HG03095 (cell line): ENCODE results near the gene CRYBG1.

ENCODE experiments used
- ATAC-seq: cut with Tn5 transposase; IDR thresholded peaks from one replicate; pipeline ENCODE4 v1.9.1; 2021; ENCODE audit warnings: moderate library complexity; ENCODE audit not compliant: unreplicated experiment

The CRYBG1 gene

DNA sequence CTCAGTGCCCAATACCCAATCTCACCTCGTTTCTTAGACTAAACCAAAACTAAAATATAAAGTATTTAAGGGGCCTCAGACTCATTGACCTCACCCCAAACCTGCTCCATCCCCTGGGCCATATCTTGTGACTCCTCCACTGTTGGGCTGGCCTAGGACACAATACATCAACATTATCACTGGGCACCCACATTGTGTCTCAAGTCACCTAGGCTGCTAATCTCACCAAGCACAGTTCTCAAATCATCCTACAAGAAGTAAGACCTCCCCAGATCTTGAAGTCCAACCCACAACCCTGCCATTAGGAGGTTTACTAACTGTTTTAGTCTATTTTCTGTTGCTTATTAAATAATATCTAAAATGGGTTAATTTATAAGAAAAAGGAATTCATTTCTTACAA is 96.2 kb downstream of the CRYBG1 start:
- no peak for ATAC-seq

DNA sequence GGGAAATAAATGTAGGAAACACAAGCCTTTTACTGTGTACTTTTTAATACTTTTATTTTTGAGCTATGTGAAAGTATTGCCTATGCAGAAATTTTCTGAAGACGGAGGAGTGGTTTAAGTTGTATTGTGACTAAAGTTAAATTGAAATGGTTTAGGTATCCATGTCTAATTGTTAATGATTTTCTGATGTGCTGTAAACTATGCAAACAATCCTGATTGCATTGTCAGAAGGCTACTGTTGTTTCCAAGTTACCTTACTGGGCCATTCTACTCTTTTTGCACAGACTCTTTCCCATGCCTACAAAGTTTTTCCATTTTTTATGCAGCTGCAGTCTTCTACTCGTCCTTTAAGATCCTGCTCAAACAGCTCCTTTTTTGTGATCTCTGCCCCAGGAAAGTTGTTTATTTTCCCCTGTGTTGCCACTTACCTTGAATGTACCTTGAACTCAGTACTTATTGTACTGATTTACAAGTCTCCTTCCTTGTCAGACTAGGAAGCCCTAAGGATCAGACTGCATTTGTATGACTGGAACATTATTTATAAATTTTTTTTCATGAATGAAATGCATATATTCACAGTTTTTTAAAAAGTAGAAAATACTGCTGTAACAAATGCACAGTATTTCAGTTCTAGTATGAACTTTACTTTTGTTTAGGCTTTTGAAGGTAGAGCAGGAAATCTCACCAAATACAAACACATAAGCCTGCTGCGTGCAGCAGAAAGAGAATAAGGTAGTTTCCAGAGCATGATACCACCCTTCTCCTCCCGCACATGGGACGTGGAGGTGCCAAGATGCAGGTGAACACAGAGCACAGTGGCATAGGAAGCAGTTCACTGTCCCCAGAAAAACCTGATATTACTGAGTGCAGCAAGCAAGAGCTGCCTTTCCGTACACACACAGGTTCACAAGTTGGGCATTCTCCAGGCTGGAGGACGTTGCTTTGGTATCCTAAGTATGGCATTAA is 97.8 kb downstream of the CRYBG1 start:
- no peak for ATAC-seq

DNA sequence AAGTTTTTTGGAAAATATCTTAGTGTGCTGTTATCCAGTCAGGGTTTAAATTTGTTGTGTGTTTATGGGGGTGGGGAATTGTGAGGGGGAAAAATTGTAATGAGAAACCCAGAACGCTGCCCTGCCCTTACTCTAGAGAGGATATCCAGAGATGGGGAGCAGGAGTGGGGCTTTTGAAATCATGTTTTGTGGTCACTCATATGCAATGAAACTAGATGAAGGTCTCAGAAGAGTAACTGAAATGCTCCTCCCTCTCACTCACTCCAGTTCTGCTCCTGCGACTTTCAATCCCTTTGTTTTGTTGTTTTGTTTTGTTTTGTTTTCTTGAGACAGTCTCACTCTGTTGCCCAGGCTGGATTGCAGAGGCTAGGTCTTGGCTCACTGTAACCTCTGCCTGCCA is 100.0 kb downstream of the CRYBG1 start:
- no peak for ATAC-seq

DNA sequence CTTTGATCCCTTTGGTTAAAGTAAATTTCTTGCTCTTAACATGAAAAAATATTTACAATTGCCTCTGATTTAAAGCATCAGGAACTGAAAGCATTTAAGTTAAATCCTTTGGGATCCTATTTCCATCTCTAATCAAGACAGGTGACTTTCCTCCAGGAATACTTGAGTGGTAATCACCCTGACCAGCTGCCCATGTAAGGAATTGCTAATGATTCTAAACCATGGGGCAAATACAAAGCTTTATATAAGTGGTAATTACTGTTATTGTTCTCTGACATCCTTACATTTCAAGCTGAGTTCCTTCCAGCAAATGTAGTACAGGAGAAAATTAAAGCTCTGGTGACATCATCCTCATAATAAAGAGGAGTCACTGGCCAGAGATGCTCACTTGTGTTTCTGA is 100.6 kb downstream of the CRYBG1 start:
- ATAC-seq: no peak

DNA sequence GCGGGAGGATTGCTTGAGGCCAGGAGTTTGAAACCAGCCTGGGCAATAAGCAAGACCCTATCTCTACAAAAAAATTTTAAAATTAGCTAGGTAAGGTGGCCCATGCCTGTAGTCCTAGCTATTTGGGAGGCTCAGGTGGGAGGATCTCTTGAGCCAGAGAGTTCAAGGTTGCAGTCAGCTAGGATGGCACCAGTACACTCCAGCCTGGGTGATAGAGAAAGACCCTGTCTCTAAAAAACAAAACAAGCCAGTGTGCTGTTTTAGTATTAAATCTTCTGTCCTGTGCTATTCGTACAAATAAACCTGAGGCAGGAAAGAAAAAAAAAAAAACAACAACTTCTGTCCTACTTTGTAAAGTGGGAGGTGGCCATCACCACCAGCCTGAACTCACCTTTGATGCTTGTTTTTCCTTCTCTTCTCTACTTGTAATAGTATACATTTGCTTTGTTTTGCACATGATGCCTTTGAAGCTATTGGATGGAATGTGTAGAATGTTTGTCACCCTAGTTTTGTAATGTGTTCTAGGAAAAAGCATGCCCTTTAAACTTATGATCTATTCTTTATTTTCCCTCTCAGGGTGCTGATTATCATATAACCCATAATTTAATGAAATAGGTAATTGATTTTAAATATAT is 102.5 kb downstream of the CRYBG1 start:
- no peak for ATAC-seq

DNA sequence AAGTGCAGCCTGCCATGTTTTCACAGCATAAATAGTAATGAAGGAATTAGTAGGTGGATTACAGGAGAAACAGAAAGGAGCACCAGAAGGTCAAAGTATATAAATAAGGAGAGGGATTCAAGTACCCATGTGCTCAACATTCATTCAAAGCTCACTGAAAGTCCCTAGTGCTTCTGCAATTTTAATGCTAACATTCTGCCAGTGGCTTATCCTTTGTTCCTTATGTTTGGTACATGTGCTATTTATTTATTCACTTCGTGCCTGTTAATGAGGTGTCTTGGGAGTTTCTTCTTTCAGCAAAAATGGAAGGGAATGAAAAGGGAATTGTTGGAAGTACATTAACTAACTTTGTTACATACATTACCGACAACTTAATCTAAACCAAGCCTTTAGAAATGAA is 105.7 kb downstream of the CRYBG1 start:
- no peak for ATAC-seq

DNA sequence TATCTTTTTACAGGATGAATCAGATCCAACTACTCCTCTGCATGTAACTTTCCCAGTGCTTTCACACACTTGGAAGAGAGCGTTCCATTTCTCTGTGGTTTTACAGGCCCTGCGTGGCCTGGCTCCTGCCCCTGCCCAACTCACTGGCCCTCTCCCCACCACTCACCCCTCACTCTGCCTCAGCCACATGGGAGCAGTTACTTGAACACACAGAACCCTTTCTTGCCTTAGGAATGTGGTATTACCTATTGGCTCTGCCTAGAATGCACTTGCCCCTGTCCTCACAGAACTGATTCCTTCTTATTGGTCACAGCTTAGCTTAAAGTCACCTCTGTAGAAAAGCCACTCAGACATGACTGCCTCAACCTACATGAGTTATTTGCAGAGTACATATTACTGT is 108.4 kb downstream of the CRYBG1 start:
- ATAC-seq: no peak

DNA sequence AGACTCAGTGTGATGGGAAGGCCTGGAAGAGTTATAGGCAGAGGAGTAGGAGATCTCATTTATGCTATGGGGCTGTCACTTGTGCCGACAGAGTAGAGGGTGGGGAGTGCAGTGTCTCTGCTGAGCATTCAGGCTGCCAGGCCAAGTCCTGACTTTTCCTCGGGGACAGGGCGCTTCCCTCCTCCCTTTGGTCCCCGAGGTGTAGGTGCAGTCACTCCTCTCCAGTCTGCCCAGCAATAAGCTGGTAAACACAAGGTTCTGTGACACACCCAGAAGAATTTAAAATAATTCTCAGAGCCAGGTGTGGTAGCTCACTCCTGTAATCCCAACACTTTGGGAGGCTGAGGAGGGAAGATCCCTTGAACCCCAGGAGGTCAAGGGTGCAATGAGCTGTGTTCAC is 109.4 kb downstream of the CRYBG1 start:
- no peak for ATAC-seq

DNA sequence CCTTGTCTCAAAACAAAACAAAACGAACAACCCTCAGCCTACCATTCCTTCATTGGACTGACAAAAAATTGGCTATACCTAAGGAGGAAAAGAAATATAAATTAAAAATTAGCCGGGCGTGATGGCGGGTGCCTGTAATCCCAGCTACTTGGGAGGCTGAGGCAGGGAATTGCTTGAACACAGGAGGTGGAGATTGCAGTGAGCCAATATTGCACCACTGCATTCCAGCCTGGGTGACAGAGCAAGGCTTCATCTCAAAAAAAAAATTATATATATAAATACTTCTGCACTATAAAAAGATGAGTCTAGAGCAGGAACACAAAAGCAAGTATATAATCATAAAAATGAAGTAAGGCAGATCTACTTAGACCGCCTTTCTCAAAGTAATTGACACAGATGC is 109.8 kb downstream of the CRYBG1 start:
- no peak for ATAC-seq

DNA sequence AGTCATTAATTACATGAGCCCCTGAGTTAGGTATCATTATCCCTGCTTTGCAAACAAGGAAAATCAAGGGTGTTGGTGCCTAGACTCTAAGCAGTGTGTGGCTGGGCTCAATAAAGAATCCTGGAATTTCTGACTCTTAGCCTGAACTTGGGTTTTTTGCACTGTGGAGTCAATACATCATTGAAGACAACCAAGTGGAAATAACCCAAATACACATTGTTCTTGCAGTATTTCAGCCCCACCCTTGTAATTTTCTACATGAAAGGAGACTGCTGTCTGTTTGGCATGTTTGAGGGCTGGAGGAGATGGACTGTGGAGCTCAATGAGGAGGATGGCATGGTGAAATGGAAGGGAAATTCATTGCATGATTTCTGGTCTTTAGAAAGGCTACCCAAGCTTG is 110.3 kb downstream of the CRYBG1 start:
- ATAC-seq: no peak

DNA sequence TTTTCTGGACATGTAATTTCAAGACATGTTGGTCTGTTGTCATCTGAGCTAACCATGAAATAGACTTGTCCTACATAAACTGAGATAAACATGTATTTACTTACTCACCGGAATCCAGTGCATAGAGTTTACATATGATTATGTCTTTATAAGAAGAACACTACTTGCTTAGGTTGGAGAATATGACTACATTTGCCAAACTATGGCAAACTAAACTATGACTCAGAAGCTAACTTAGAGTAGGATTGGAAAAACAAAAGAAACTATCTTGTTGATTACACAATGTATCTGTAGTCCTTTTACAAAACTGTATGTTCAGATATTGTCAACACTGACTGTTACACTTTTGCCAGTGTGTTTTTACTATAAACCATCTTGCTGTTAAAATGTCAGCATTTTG is 113.3 kb downstream of the CRYBG1 start:
- no peak for ATAC-seq

DNA sequence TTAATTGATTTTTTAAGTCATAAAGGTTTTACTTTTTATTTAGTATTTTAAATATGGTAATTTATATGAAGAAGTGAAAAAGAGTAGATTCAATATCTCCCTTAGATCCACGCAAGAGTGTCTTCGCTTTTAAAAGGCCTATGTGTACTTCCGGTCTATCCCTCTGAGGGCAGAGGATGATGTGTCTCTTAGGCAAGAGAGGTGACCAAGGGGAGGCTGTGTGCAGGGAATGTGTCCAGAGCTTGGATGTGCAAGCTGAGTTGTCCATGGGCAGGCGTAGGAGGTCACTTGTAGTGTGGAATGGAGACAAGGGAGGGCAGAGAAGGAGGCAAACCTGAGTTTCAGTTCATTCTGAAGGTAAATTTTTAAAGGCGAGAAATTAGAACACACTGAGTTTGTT is 113.9 kb downstream of the CRYBG1 start:
- no peak for ATAC-seq

DNA sequence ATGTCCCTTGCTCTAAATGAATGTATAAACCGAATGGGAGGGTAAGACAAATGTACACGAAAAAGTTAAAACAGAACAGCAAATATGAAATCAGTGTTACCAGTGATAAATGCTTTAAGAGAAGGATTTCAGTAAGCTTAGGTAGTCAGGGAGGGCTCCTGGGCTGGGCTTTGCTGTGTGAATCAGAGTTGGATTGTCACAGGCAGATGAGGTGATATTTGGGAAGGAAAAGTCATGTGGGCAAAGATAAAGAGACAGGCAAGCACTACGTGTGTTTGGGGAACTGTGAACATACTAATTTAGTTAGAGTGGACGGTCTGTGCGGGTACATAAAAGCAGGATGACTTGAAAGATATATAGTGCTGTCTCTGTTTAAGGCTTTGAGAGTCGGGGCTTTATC is 114.8 kb downstream of the CRYBG1 start:
- ATAC-seq: no peak

DNA sequence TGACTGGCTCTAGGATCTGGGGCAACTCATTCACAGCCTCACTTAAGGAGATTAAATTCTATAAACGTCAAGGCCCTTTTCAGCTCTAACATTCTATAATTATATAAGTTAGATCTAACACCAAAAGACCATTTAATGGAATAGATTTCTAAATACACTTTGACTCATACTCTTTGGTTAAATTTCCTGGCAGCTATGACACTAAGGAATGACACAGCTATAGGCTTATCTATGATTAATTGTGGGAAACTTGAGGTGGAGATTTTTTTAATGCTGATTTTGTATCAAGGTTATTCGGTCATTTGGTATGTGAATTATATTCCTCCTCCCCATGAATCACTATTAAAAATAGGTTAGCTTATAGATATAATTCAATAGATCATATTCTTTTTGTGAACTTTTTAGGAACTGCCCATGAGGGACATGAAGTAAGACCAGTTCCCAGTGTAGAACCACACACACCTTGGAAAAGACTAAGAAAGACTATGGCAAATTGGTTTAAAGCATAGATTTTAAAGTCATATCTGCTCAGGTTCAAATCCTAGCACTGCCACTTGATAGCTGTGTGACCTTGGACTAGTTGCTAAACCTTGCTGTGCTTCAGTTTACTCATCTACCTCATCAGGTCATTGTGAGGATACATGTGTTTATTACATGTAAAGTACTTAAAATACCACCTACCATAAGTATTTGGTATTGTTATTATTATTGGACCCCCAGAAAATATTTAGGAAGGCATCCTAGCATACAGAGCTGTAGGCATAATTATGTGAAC is 116.0 kb downstream of the CRYBG1 start:
- no peak for ATAC-seq

DNA sequence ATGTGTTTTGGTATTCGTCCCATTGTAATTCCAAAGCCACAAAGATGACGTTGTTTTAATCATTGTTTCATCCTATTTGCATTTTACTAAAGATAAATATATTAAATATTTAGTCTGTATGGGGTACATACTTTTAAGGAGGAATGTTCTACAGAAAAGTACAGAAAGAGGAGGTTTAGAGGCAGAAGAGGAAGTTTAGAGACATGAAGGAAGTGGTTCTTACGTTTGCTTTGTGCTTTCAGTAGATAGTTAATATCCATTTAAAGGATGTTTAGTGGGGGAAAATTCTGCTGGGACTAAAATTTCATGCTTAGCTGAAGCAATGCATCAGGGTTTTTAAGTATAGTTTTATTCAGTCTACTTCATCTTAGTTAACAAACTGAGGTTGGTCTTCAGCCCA is 116.6 kb downstream of the CRYBG1 start:
- no peak for ATAC-seq

DNA sequence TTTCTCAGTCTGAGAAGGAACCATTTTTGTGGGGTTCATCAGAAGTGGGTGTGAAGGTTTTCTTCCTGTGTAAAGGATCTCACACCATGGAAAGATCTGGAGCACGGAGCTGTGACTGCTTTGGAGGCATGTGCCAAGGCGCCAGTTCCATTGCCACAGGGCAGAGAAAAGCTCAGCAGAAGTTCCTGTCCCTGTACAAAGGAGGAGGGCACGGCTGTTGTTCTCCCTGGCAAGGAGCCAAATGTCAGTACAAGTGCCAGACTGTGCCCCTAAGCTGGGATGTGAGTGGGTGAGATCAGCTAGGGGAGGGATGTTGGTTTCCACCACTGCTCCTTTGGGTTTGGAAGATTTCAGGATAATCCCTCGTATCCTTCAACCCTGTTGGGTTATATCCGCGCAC is 117.3 kb downstream of the CRYBG1 start:
- ATAC-seq: no peak

DNA sequence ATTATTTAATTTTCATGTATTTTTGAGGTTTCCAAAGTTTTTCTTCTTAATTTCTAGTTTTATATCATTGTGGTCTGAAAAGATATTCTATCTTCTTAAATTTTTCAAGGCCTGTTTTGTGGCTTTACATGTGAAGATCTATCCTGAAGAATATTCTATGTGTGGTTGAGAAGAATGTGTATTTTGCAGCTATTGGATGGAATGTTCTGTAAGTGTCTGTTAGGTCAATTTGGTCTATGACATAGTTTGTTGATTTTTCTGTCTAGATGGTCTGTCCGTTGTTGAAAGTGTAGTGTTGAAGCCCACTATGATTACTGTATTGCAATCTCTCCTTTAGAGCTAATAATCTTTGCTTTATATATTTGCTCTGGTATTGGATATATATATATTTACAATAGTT is 125.7 kb downstream of the CRYBG1 start:
- no peak for ATAC-seq

DNA sequence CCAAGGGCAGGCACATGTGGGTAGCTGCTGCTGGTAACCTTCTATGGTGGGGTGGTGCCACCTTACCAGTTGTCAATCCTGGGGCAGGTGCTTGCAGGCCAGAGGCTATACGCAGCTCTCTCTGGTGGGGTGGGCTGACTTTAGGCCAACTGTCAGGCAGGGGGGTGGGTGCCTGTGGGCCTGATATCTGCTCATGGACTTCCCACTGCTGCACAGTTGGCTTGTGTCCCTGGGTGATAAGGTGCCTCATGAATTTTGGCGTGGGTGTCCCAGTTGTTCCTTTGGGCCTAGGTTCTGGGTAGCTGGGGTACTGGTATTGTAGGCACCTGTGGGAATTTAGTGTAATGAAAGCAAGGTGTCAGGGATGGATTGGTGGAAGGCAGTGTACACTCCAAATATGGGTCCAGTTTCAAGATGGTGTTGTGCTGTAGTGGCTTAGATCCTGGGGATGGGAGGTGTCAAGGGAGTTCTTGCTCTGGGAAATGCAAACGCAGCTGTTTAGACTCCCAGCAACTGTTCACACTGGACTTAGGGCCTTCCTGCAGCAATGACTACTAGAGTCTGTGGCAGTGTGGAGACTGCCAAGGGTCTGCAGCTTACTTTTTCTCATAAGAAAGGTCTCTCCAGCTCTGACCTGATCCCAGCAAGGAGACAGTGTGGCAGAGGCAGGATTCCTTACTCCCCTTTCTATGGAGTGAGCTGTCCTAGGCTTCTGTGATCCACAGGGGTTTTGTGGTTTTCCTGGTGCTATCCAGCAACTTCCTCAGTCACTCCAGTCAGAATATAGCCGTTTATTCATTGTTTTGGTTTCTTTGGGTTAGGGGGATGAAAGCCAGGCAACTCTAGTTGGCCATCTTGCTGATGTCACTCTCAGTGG is 128.2 kb downstream of the CRYBG1 start:
- no peak for ATAC-seq

DNA sequence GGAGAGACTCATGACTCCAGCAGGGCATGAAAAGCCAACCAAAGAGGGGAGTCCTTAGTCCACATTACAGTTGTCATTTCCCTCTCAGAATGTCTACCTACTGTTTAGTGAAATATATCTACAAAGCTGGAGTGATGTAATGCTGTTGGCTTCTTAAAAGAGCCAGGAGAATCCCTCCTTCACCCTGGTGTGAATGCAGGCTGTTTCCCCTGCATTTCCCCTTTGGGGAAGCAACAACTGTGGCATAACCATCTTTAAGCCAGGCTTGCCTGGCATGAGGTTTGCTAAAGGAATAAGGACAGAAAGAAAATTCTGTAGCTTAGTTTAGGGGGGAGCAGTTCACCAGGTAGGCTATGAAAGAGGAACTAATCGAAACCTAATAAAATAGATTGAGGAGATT is 129.5 kb downstream of the CRYBG1 start:
- no peak for ATAC-seq

DNA sequence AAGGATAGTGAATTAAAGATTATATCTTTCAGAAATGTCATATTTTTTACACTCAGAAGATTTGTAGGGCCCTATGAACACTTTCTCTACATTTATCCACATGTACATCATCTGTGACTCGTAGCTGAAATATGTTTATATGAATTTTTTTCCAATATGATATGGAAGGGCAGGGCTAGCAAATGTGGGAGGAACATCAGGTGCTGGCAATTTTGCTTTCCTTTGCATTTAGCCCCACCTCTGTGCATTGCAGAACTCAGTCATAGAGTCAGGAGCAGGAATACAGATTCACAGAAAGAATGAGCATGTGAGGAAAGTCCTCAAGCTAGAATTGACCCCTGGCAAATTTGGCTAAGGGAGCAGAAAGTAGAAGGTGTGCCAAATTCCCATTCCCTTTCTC is 129.9 kb downstream of the CRYBG1 start:
- no peak for ATAC-seq

DNA sequence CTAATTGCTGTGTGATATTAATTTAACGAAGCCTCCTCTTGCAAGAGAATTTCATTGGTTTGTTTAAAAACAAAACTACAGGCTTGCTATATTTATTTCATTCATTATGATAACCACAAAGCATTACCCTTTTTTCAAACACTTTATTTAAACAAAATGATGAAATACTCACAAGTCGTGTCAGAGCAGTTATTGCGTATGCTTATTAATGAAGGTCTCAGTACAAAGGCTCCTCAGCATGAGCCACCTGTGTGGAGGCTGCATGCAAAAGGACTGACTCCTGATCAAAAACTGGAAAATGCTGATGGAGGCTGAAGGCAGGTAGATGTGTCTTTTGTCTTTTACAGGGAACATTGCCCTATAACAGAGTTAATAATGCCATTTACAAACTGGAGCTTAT is 130.5 kb downstream of the CRYBG1 start:
- ATAC-seq: no peak
